Suprapubic skin (tissue), 4 donors: ENCODE measurements around the gene AOC1. TPM values are rescaled to one million over a fixed set of nuclear protein-coding genes. Genes with fewer than 3 reads are reported as not detected.
"Not testable (repeated sequence)": the region's sequence is repeated elsewhere in the genome, so short reads cannot be mapped to it uniquely, and the experiment has no call there.

Experiments used
- DNase-seq, 2 donors: peaks; one replicate each; pipeline ENCODE4 v3.0.0-alpha.2; 2019; ENCODE audit warnings: low spot score in 2 of 2
- H3K27ac ChIP-seq: fragments of 200-600 bp; sonication (generic); one replicate; pipeline ENCODE4 v1.5.1; 2019
- H3K27me3 ChIP-seq: fragments of 200-600 bp; sonication (generic); one replicate; pipeline ENCODE4 v1.5.1; 2019
- H3K36me3 ChIP-seq: fragments of 200-600 bp; sonication (generic); one replicate; pipeline ENCODE4 v1.5.1; 2019
- H3K4me1 ChIP-seq: fragments of 200-600 bp; sonication (generic); one replicate; pipeline ENCODE4 v1.5.1; 2019
- H3K4me3 ChIP-seq: fragments of 200-600 bp; sonication (generic); one replicate; pipeline ENCODE4 v1.5.1; 2019; ENCODE audit warnings: mild to moderate bottlenecking
- H3K9me3 ChIP-seq: fragments of 200-600 bp; sonication (generic); one replicate; pipeline ENCODE4 v1.5.1; 2019
- CTCF ChIP-seq, 2 donors: fragments of 200-600 bp in 1 of 2; fragments of 450-650 bp in 1 of 2; sonication (generic) in 1 of 2; IDR thresholded peaks; one replicate each; pipeline ENCODE4 v1.5.1; 2016 to 2019; ENCODE audit warnings: antibody characterized with exemption in 2 of 2, mild to moderate bottlenecking in 1 of 2, moderate library complexity in 1 of 2
- EP300 ChIP-seq: sonication (generic); formaldehyde crosslinking; IDR thresholded peaks from one replicate; pipeline ENCODE4 v1.6.1; 2017; ENCODE audit warnings: antibody characterized with exemption
- POLR2A ChIP-seq, 2 donors: fragments of 450-650 bp; IDR thresholded peaks; one replicate each; pipeline ENCODE4 v1.6.1; 2017; ENCODE audit warnings: antibody characterized with exemption in 2 of 2, mild to moderate bottlenecking in 2 of 2, moderate library complexity in 2 of 2
- POLR2AphosphoS5 ChIP-seq, 3 donors: sonication (generic); formaldehyde crosslinking; IDR thresholded peaks; one replicate each; pipeline ENCODE4 v1.6.1; 2017; ENCODE audit warnings: antibody characterized with exemption in 3 of 3
- WGBS: methylation state at CpG from one replicate; pipeline ENCODE4 v1.1.5; 2018; 5-methylcytosine and 5-hydroxymethylcytosine counted together
- total RNA-seq, 4 donors: library from RNA; depleted of rRNA; stranded (reverse); fragments of >200 nt; gene quantifications; one replicate each; pipeline ENCODE4 v1.1.0, GENCODE V29; 2016

Gene AOC1
- total RNA-seq, 4 donors from 2014 or later = 1.9 to 5.5 (median 2.3) TPM

DNA sequence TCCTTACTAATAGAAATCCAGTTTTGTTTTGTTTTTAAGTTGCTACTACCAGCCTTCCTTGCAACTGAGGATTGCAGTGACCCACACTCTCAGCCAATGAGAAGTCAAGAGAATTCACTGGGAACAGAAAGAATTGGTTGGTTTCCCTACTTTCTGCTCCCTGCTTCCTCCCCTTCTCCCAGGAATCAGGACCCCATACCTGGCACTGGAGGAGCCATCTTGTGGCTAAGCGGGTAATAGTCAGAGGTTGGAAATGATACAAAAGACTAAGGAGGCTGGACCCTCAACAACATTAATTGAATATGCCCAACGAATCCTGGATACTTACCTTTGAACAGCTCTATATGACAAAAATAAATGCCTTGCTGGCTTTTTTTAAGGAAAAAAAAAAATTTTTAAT lies 45.5 kb upstream of the AOC1 start:
- Histone ChIP-seq H3K27me3 (peaks cover 10% of the 10 kb centered on the region), H3K9me3 (no peaks in the 10 kb centered on the region), H3K36me3 (no peaks in the 10 kb centered on the region), H3K4me1 (no peaks in the 10 kb centered on the region), H3K27ac (no peak overlapping the region), H3K4me3 (no peak overlapping the region)
- WGBS = 68% methylated on average over 2 of the region's 2 CpGs
- TF ChIP-seq POLR2A (IDR thresholded peaks at IDR 0.05) (no peak), CTCF (IDR thresholded peaks at IDR 0.05) (no peak), POLR2AphosphoS5 (IDR thresholded peaks at IDR 0.05) (no peak), EP300 (no peak)
- no peak for DNase-seq

DNA sequence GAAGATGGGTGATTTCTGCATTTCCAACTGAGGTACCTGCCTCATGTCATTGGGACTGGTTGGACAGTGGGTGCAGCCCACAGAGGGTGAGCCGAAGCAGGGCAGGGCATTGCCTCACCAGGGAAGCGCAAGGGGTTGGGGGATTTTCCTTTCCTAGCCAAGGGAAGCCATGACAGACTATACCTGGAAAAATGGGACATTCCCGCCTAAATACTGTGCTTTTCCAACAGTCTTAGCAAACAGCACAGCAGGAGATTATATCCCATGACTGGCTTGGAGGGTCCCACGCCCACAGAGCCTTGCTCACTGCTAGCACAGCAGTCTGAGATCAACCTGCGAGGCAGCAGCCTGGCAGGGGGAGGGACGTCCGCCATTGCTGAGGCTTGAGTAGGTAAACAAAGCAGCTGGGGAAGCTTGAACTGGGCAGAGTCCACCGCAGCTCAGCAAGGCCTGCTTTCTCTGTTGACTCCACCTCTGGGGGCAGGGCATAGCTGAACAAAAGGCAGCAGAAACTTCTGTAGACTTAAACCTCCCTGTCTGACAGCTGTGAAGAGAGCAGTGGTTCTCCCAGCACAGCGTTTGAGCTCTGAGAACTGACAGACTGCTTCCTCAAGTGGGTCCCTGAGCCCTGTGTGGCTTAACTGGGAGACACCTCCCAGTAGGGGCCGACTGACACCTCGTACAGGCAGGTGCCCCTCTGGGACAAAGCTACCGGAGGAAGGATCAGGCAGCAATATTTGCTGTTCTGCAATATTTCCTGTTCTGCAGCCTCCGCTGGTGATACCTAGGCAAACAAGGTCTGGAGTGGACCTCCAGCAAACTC lies 44.5 kb upstream of the AOC1 start:
- not testable (repeated sequence) for H3K36me3 ChIP-seq, DNase-seq, H3K27me3 ChIP-seq, H3K4me3 ChIP-seq, H3K27ac ChIP-seq, H3K9me3 ChIP-seq, H3K4me1 ChIP-seq
- 89% methylated on average over 10 of the region's 13 CpGs for WGBS

DNA sequence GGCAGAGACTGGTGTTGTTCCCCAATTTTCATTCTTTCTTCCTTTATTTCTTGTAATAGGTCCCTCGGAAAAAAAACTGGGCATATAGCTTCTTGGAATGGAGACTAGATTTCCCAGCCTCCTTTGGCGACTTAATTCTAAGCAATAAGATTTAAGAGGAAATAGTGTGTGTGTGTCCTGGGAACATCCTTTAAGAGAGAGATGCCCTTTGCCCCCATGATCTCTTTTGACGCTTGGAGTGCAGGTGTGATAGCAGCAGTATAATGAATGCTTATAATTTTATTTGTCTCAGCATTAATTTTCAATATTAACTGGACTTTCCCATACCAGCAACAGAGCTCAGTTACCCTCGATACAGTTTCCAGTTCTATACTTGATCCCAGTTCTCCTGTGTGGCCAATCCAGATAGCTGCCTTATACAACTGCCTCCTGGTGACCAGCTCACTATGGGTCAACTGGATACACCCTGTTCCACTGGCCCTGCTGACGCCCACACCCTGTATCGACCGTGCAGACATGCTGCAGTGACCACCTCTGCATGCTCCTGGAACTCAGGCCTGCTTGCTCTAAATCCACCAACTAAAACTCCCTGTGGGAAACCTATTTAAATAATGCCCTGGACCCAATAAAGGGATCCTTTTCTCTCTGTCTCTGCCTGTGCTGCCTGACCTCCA lies 37.9 kb upstream of the AOC1 start:
- Histone ChIP-seq H3K4me1 (no peaks in the 10 kb centered on the region), H3K36me3 (no peaks in the 10 kb centered on the region), H3K9me3 (peaks cover 6% of the 10 kb centered on the region), H3K27me3 (no peaks in the 10 kb centered on the region), H3K4me3 (no peak overlapping the region), H3K27ac (no peak overlapping the region)
- no peak for DNase-seq
- no peak for TF ChIP-seq POLR2A (IDR thresholded peaks at IDR 0.05)
- 73% methylated on average over 7 of the region's 7 CpGs for WGBS

GRCh38 chr7:150818971-150819370 lies 33.3 kb upstream of the AOC1 start:
- Histone ChIP-seq H3K36me3 (no peaks in the 10 kb centered on the region), H3K4me1 (no peaks in the 10 kb centered on the region), H3K4me3 (no peak overlapping the region), H3K27ac (no peak overlapping the region), H3K9me3 (peaks cover 6% of the 10 kb centered on the region), H3K27me3 (no peaks in the 10 kb centered on the region)
- 79% methylated on average over 2 of the region's 2 CpGs for WGBS
- no peak for TF ChIP-seq POLR2A (IDR thresholded peaks at IDR 0.05)
- no peak for TF ChIP-seq POLR2AphosphoS5 (IDR thresholded peaks at IDR 0.05)
- no peak for TF ChIP-seq EP300
- no peak for TF ChIP-seq CTCF (IDR thresholded peaks at IDR 0.05)
- DNase-seq = no peak

GRCh38 chr7:150820148-150820547 lies 32.2 kb upstream of the AOC1 start:
- TF ChIP-seq CTCF (IDR thresholded peaks at IDR 0.05) (no peak), EP300 (no peak), POLR2AphosphoS5 (IDR thresholded peaks at IDR 0.05) (no peak), POLR2A (IDR thresholded peaks at IDR 0.05) (no peak)
- no peaks in the 10 kb centered on the region for H3K36me3 ChIP-seq
- H3K9me3 ChIP-seq = peaks cover 6% of the 10 kb centered on the region
- H3K27ac ChIP-seq = no peak overlapping the region
- DNase-seq = no peak
- H3K4me1 ChIP-seq = no peaks in the 10 kb centered on the region
- H3K4me3 ChIP-seq = no peak overlapping the region
- H3K27me3 ChIP-seq = no peaks in the 10 kb centered on the region
- WGBS = 37% methylated on average over 5 of the region's 5 CpGs

DNA sequence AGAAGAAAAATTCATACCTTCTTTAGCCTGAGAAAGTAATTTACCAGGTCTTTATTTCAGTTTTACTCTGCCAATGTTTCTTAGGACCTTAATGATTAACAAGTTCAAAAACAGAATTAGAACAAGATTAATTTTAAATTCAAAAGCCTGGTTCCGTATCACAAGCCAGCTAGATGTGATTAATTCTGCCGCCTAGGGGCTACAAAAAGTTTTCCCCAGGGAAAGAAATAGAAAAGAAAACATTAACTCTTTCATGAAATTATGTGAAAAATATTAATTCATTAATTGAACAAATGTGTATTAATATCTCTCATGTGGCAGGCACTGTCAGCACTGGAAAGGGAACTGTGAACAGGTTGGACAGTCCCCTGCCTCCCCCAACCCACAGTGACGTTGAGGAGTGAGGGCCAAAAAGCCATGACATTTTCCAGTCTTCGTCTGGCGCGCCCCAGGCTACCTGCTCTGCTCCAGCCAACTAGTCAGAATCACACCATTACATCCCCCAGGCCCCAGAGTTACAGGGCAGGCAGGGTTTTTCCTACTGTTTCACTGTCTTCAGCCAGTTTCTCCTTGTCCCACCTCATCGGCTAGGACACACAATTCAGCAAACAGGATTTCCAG lies 31.6 kb upstream of the AOC1 start:
- TF ChIP-seq CTCF (IDR thresholded peaks at IDR 0.05) = no peak
- Histone ChIP-seq H3K4me1 (no peaks in the 10 kb centered on the region), H3K27me3 (no peaks in the 10 kb centered on the region), H3K4me3 (no peak overlapping the region), H3K9me3 (peaks cover 4% of the 10 kb centered on the region), H3K27ac (no peak overlapping the region), H3K36me3 (no peaks in the 10 kb centered on the region)
- 58% methylated on average over 7 of the region's 7 CpGs for WGBS
- DNase-seq = no peak
